Lower leg skin (tissue), 3 donors: ENCODE results near the gene TBX1.

Experiments
- POLR2A ChIP-seq, 2 donors: fragments of 450-650 bp; IDR thresholded peaks; one replicate each; pipeline ENCODE4 v1.6.1; 2016 to 2017; ENCODE audit warnings: antibody characterized with exemption in 2 of 2, mild to moderate bottlenecking in 1 of 2, moderate library complexity in 1 of 2
- TF ChIP-seq, protein P1 (sequence below), 3 donors: fragments of 450-650 bp; IDR thresholded peaks; one replicate each; pipeline ENCODE4 v1.5.1; 2016; ENCODE audit warnings: antibody characterized with exemption in 3 of 3, mild to moderate bottlenecking in 3 of 3, moderate library complexity in 2 of 3

DNA sequence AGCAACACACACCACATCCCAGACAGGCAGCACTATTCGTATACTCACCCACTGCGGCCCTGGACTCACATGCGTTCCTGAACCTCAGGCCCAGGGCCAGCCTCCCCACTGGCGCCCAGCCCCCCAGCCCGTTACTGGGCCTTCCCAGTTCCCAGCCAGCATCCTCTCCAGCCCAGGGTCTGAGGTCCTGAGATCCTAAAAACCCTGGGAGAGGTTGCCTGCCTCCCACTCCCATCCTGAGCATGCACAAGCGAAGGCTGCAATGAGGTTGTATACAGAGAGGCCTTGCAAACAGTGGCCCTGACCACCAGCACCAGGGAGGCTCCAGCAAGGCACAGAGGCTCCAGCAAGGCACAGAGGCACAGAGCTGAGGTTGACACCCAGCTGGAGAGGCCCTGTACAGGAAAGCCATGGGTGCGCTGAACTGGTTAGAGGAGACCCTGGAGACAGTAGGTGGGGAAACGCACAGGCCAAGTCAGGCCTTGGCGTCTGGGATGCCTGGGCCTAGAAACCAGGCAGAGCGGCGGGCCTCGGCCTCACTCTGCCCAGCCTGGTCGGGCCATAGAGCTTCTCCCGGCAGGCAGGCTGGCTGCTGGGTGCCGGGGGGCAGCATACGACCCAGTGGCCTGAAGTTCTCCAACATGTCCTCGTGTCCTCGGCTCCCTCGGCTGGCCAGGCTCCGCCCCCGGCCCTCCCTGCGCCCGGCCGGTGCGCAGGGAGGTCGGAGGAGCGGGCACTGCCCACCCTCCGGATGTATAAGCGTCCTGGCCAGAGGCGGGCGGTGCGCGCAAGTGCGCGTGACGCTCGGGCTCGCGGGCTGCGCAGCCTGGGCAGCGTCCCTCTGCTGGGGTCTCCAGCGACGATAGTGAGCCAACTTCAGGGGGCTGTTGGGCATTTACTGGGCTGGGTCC is 2.3 kb upstream of the TBX1 start:
- TF ChIP-seq, protein P1, sequence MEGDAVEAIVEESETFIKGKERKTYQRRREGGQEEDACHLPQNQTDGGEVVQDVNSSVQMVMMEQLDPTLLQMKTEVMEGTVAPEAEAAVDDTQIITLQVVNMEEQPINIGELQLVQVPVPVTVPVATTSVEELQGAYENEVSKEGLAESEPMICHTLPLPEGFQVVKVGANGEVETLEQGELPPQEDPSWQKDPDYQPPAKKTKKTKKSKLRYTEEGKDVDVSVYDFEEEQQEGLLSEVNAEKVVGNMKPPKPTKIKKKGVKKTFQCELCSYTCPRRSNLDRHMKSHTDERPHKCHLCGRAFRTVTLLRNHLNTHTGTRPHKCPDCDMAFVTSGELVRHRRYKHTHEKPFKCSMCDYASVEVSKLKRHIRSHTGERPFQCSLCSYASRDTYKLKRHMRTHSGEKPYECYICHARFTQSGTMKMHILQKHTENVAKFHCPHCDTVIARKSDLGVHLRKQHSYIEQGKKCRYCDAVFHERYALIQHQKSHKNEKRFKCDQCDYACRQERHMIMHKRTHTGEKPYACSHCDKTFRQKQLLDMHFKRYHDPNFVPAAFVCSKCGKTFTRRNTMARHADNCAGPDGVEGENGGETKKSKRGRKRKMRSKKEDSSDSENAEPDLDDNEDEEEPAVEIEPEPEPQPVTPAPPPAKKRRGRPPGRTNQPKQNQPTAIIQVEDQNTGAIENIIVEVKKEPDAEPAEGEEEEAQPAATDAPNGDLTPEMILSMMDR (IDR thresholded peaks at IDR 0.05), result no peak
- TF ChIP-seq POLR2A (IDR thresholded peaks at IDR 0.05), result no peak
